ENCODE data around the gene SEC61A1.
A peak's percentile ranks its signal among the peaks of the same experiment; 100 is the strongest.

The SEC61A1 gene

GRCh38 chr3:128094295-128095151 lies 42.3 kb downstream of the SEC61A1 start:
- Histone ChIP-seq H3K9me3 (replicated peaks; ENCODE audit: low read length) (no peaks in the 10 kb centered on the region), H3K4me1 (ENCODE audit: control insufficient read depth, insufficient read depth, low read length) (peaks cover 19% of the 10 kb centered on the region), H3K36me3 (ENCODE audit: insufficient read depth, low read length) (peaks cover 37% of the 10 kb centered on the region), H3K4me3 (ENCODE audit: low read length) (no peak overlapping the region), H3K9ac (ENCODE audit: low read depth, low read length) (no peak overlapping the region), H3K4me2 (ENCODE audit: low read length) (no peak overlapping the region), H3K27me3 (ENCODE audit: control insufficient read depth, insufficient read depth, low read length) (no peaks in the 10 kb centered on the region)

- no peak overlapping the region for H3K4me3 ChIP-seq (ENCODE audit: low read length)
Observed at GRCh38 chr3:128095222-128095703, 43.0 kb downstream of the SEC61A1 start.

GRCh38 chr3:128098234-128098633 lies 46.0 kb downstream of the SEC61A1 start:
- Histone ChIP-seq H3K27me3 (ENCODE audit: control insufficient read depth, insufficient read depth, low read length) (no peaks in the 10 kb centered on the region), H3K9ac (ENCODE audit: low read depth, low read length) (no peak overlapping the region), H3K9me3 (replicated peaks; ENCODE audit: low read length) (no peaks in the 10 kb centered on the region), H3K4me2 (ENCODE audit: low read length) (no peak overlapping the region), H3K4me1 (ENCODE audit: control insufficient read depth, insufficient read depth, low read length) (peaks cover 13% of the 10 kb centered on the region), H3K36me3 (ENCODE audit: insufficient read depth, low read length) (peaks cover 52% of the 10 kb centered on the region), H3K4me3 (ENCODE audit: low read length) (no peak overlapping the region)

More at GRCh38 chr3:128095222-128095703, 43.0 kb downstream of the SEC61A1 start:
- H3K9me3 ChIP-seq (replicated peaks; ENCODE audit: low read length), result no peaks in the 10 kb centered on the region
- H3K4me1 ChIP-seq (ENCODE audit: control insufficient read depth, insufficient read depth, low read length), result peaks cover 19% of the 10 kb centered on the region
- H3K4me2 ChIP-seq (ENCODE audit: low read length), result no peak overlapping the region
- H3K9ac ChIP-seq (ENCODE audit: low read depth, low read length), result no peak overlapping the region
- peaks cover 45% of the 10 kb centered on the region for H3K36me3 ChIP-seq (ENCODE audit: insufficient read depth, low read length)
- no peaks in the 10 kb centered on the region for H3K27me3 ChIP-seq (ENCODE audit: control insufficient read depth, insufficient read depth, low read length)

- H3K27me3 ChIP-seq (ENCODE audit: control insufficient read depth, insufficient read depth, low read length), result no peaks in the 10 kb centered on the region
- H3K9me3 ChIP-seq (replicated peaks; ENCODE audit: low read length), result no peaks in the 10 kb centered on the region
- peaks cover 3% of the 10 kb centered on the region for H3K4me1 ChIP-seq (ENCODE audit: control insufficient read depth, insufficient read depth, low read length)
- H3K9ac ChIP-seq (ENCODE audit: low read depth, low read length), result no peak overlapping the region
- no peak overlapping the region for H3K4me3 ChIP-seq (ENCODE audit: low read length)
- H3K4me2 ChIP-seq (ENCODE audit: low read length), result no peak overlapping the region
- H3K36me3 ChIP-seq (ENCODE audit: insufficient read depth, low read length), result peaks cover 46% of the 10 kb centered on the region
Observed at GRCh38 chr3:128100161-128100560, 47.9 kb downstream of the SEC61A1 start.

GRCh38 chr3:128100638-128101037 lies 48.4 kb downstream of the SEC61A1 start:
- no peak overlapping the region for H3K9ac ChIP-seq (ENCODE audit: low read depth, low read length)
- H3K9me3 ChIP-seq (replicated peaks; ENCODE audit: low read length), result no peaks in the 10 kb centered on the region
- H3K27me3 ChIP-seq (ENCODE audit: control insufficient read depth, insufficient read depth, low read length), result no peaks in the 10 kb centered on the region
- peaks cover 46% of the 10 kb centered on the region for H3K36me3 ChIP-seq (ENCODE audit: insufficient read depth, low read length)
- H3K4me2 ChIP-seq (ENCODE audit: low read length), result no peak overlapping the region
- no peaks in the 10 kb centered on the region for H3K4me1 ChIP-seq (ENCODE audit: control insufficient read depth, insufficient read depth, low read length)
- H3K4me3 ChIP-seq (ENCODE audit: low read length), result no peak overlapping the region

- peaks cover 33% of the 10 kb centered on the region for H3K36me3 ChIP-seq (ENCODE audit: insufficient read depth, low read length)
- no peak overlapping the region for H3K4me3 ChIP-seq (ENCODE audit: low read length)
Observed at GRCh38 chr3:128103136-128103676, 51.0 kb downstream of the SEC61A1 start.

GRCh38 chr3:128107834-128108233 lies 55.6 kb downstream of the SEC61A1 start:
- Histone ChIP-seq H3K36me3 (ENCODE audit: insufficient read depth, low read length) (peaks cover 20% of the 10 kb centered on the region), H3K9ac (ENCODE audit: low read depth, low read length) (no peak overlapping the region), H3K4me3 (ENCODE audit: low read length) (no peak overlapping the region), H3K4me2 (ENCODE audit: low read length) (no peak overlapping the region), H3K4me1 (ENCODE audit: control insufficient read depth, insufficient read depth, low read length) (peaks cover 12% of the 10 kb centered on the region), H3K9me3 (replicated peaks; ENCODE audit: low read length) (no peaks in the 10 kb centered on the region), H3K27me3 (ENCODE audit: control insufficient read depth, insufficient read depth, low read length) (no peaks in the 10 kb centered on the region)

More at GRCh38 chr3:128103136-128103676, 51.0 kb downstream of the SEC61A1 start:
- Histone ChIP-seq H3K4me1 (ENCODE audit: control insufficient read depth, insufficient read depth, low read length) (no peaks in the 10 kb centered on the region), H3K9me3 (replicated peaks; ENCODE audit: low read length) (no peaks in the 10 kb centered on the region), H3K9ac (ENCODE audit: low read depth, low read length) (no peak overlapping the region), H3K27me3 (ENCODE audit: control insufficient read depth, insufficient read depth, low read length) (no peaks in the 10 kb centered on the region), H3K4me2 (ENCODE audit: low read length) (no peak overlapping the region)

GRCh38 chr3:128111147-128111546 lies 58.9 kb downstream of the SEC61A1 start:
- H3K9ac ChIP-seq (ENCODE audit: low read depth, low read length), result no peak overlapping the region
- no peaks in the 10 kb centered on the region for H3K27me3 ChIP-seq (ENCODE audit: control insufficient read depth, insufficient read depth, low read length)
- H3K4me2 ChIP-seq (ENCODE audit: low read length), result no peak overlapping the region
- H3K9me3 ChIP-seq (replicated peaks; ENCODE audit: low read length), result no peaks in the 10 kb centered on the region
- no peak overlapping the region for H3K4me3 ChIP-seq (ENCODE audit: low read length)
- peaks cover 19% of the 10 kb centered on the region for H3K36me3 ChIP-seq (ENCODE audit: insufficient read depth, low read length)
- peaks cover 16% of the 10 kb centered on the region for H3K4me1 ChIP-seq (ENCODE audit: control insufficient read depth, insufficient read depth, low read length)

GRCh38 chr3:128112357-128112968 lies 60.2 kb downstream of the SEC61A1 start:
- Histone ChIP-seq H3K4me2 (ENCODE audit: low read length) (peak overlapping the region; percentile 30), H3K36me3 (ENCODE audit: insufficient read depth, low read length) (peaks cover 16% of the 10 kb centered on the region), H3K4me3 (ENCODE audit: low read length) (peak overlapping the region; percentile 1)

GRCh38 chr3:128113817-128114794 lies 61.9 kb downstream of the SEC61A1 start:
- no peaks in the 10 kb centered on the region for H3K27me3 ChIP-seq (ENCODE audit: control insufficient read depth, insufficient read depth, low read length)
- no peak overlapping the region for H3K9ac ChIP-seq (ENCODE audit: low read depth, low read length)
- H3K9me3 ChIP-seq (replicated peaks; ENCODE audit: low read length), result no peaks in the 10 kb centered on the region
- no peak overlapping the region for H3K4me3 ChIP-seq (ENCODE audit: low read length)
- H3K36me3 ChIP-seq (ENCODE audit: insufficient read depth, low read length), result peaks cover 12% of the 10 kb centered on the region
- no peak overlapping the region for H3K4me2 ChIP-seq (ENCODE audit: low read length)
- H3K4me1 ChIP-seq (ENCODE audit: control insufficient read depth, insufficient read depth, low read length), result peaks cover 16% of the 10 kb centered on the region

More at GRCh38 chr3:128112357-128112968, 60.2 kb downstream of the SEC61A1 start:
- Histone ChIP-seq H3K9ac (ENCODE audit: low read depth, low read length) (no peak overlapping the region), H3K4me1 (ENCODE audit: control insufficient read depth, insufficient read depth, low read length) (peaks cover 16% of the 10 kb centered on the region), H3K27me3 (ENCODE audit: control insufficient read depth, insufficient read depth, low read length) (no peaks in the 10 kb centered on the region), H3K9me3 (replicated peaks; ENCODE audit: low read length) (no peaks in the 10 kb centered on the region)
